ENCODE measurements around the gene CTBP1.

The CTBP1 gene

GRCh38 chr4:1212546-1213335 is 36.2 kb downstream of the CTBP1 start:
- Histone ChIP-seq H3K36me3 (ENCODE audit: control insufficient read depth in 5 of 5, insufficient read depth in 5 of 5, low read length in 5 of 5) (peaks cover 0 to 70% (median 59%) of the 10 kb centered on the region in 5 donors), H3K9me3 (ENCODE audit: control insufficient read depth in 5 of 5, low read length in 5 of 5) (no peaks in the 10 kb centered on the region), H3K4me1 (ENCODE audit: control insufficient read depth in 5 of 5, insufficient read depth in 5 of 5, low read length in 5 of 5) (peaks cover 8 to 74% (median 59%) of the 10 kb centered on the region in 5 donors), H3K4me3 (ENCODE audit: low read depth in 1 of 5, low read length in 5 of 5) (no peak overlapping the region), H3K9ac (ENCODE audit: low read length in 5 of 5) (no peak overlapping the region), H3K27me3 (ENCODE audit: control insufficient read depth in 5 of 5, insufficient read depth in 4 of 5, low read length in 5 of 5) (no peaks in the 10 kb centered on the region), H3K27ac (ENCODE audit: low read depth, low read length) (no peak overlapping the region)

GRCh38 chr4:1211891-1212545 is 36.9 kb downstream of the CTBP1 start:
- H3K4me3 ChIP-seq (ENCODE audit: low read depth in 1 of 5, low read length in 5 of 5), result no peak overlapping the region
- H3K9me3 ChIP-seq (ENCODE audit: control insufficient read depth in 5 of 5, low read length in 5 of 5), result no peaks in the 10 kb centered on the region
- peaks cover 8 to 75% (median 58%) of the 10 kb centered on the region in 5 donors for H3K4me1 ChIP-seq (ENCODE audit: control insufficient read depth in 5 of 5, insufficient read depth in 5 of 5, low read length in 5 of 5)
- no peak overlapping the region for H3K27ac ChIP-seq (ENCODE audit: low read depth, low read length)
- H3K27me3 ChIP-seq (ENCODE audit: control insufficient read depth in 5 of 5, insufficient read depth in 4 of 5, low read length in 5 of 5), result no peaks in the 10 kb centered on the region
- H3K9ac ChIP-seq (ENCODE audit: low read length in 5 of 5), result no peak overlapping the region
- H3K36me3 ChIP-seq (ENCODE audit: control insufficient read depth in 5 of 5, insufficient read depth in 5 of 5, low read length in 5 of 5), result peaks cover 0 to 63% (median 57%) of the 10 kb centered on the region in 5 donors

- Histone ChIP-seq H3K9me3 (ENCODE audit: control insufficient read depth in 5 of 5, low read length in 5 of 5) (no peaks in the 10 kb centered on the region), H3K9ac (ENCODE audit: low read length in 5 of 5) (no peak overlapping the region), H3K4me3 (ENCODE audit: low read depth in 1 of 5, low read length in 5 of 5) (no peak overlapping the region), H3K36me3 (ENCODE audit: control insufficient read depth in 5 of 5, insufficient read depth in 5 of 5, low read length in 5 of 5) (peaks cover 0 to 57% (median 53%) of the 10 kb centered on the region in 5 donors), H3K27me3 (ENCODE audit: control insufficient read depth in 5 of 5, insufficient read depth in 4 of 5, low read length in 5 of 5) (no peaks in the 10 kb centered on the region), H3K27ac (ENCODE audit: low read depth, low read length) (peak overlapping the region; percentile 50), H3K4me1 (ENCODE audit: control insufficient read depth in 5 of 5, insufficient read depth in 5 of 5, low read length in 5 of 5) (peaks cover 8 to 73% (median 53%) of the 10 kb centered on the region in 5 donors)
Observed at GRCh38 chr4:1211371-1211770, 37.6 kb downstream of the CTBP1 start.

- peaks cover 0 to 53% (median 49%) of the 10 kb centered on the region in 5 donors for H3K36me3 ChIP-seq (ENCODE audit: control insufficient read depth in 5 of 5, insufficient read depth in 5 of 5, low read length in 5 of 5)
- peak overlapping the region; percentile 50 for H3K27ac ChIP-seq (ENCODE audit: low read depth, low read length)
- no peaks in the 10 kb centered on the region for H3K27me3 ChIP-seq (ENCODE audit: control insufficient read depth in 5 of 5, insufficient read depth in 4 of 5, low read length in 5 of 5)
- peaks cover 8 to 77% (median 53%) of the 10 kb centered on the region in 5 donors for H3K4me1 ChIP-seq (ENCODE audit: control insufficient read depth in 5 of 5, insufficient read depth in 5 of 5, low read length in 5 of 5)
- no peak overlapping the region for H3K4me3 ChIP-seq (ENCODE audit: low read depth in 1 of 5, low read length in 5 of 5)
- H3K9me3 ChIP-seq (ENCODE audit: control insufficient read depth in 5 of 5, low read length in 5 of 5), result no peaks in the 10 kb centered on the region
- no peak overlapping the region for H3K9ac ChIP-seq (ENCODE audit: low read length in 5 of 5)
Observed at GRCh38 chr4:1210971-1211370, 38.0 kb downstream of the CTBP1 start.

- H3K27me3 ChIP-seq (ENCODE audit: control insufficient read depth in 5 of 5, insufficient read depth in 4 of 5, low read length in 5 of 5), result no peaks in the 10 kb centered on the region
- no peak overlapping the region for H3K4me3 ChIP-seq (ENCODE audit: low read depth in 1 of 5, low read length in 5 of 5)
- peaks cover 8 to 80% (median 57%) of the 10 kb centered on the region in 5 donors for H3K4me1 ChIP-seq (ENCODE audit: control insufficient read depth in 5 of 5, insufficient read depth in 5 of 5, low read length in 5 of 5)
- peaks cover 0 to 46% (median 43%) of the 10 kb centered on the region in 5 donors for H3K36me3 ChIP-seq (ENCODE audit: control insufficient read depth in 5 of 5, insufficient read depth in 5 of 5, low read length in 5 of 5)
- H3K9me3 ChIP-seq (ENCODE audit: control insufficient read depth in 5 of 5, low read length in 5 of 5), result no peaks in the 10 kb centered on the region
- peak overlapping the region; percentile 50 for H3K27ac ChIP-seq (ENCODE audit: low read depth, low read length)
- H3K9ac ChIP-seq (ENCODE audit: low read length in 5 of 5), result no peak overlapping the region
Observed at GRCh38 chr4:1210241-1210841, 38.6 kb downstream of the CTBP1 start.

GRCh38 chr4:1209821-1210220 is 39.1 kb downstream of the CTBP1 start:
- Histone ChIP-seq H3K4me3 (ENCODE audit: low read depth in 1 of 5, low read length in 5 of 5) (no peak overlapping the region), H3K27me3 (ENCODE audit: control insufficient read depth in 5 of 5, insufficient read depth in 4 of 5, low read length in 5 of 5) (no peaks in the 10 kb centered on the region), H3K36me3 (ENCODE audit: control insufficient read depth in 5 of 5, insufficient read depth in 5 of 5, low read length in 5 of 5) (peaks cover 0 to 41% (median 38%) of the 10 kb centered on the region in 5 donors), H3K27ac (ENCODE audit: low read depth, low read length) (peak overlapping the region; percentile 83), H3K9me3 (ENCODE audit: control insufficient read depth in 5 of 5, low read length in 5 of 5) (no peaks in the 10 kb centered on the region), H3K4me1 (ENCODE audit: control insufficient read depth in 5 of 5, insufficient read depth in 5 of 5, low read length in 5 of 5) (peaks cover 8 to 80% (median 57%) of the 10 kb centered on the region in 5 donors), H3K9ac (ENCODE audit: low read length in 5 of 5) (no peak overlapping the region)

GRCh38 chr4:1208970-1209704 is 39.8 kb downstream of the CTBP1 start:
- H3K27me3 ChIP-seq (ENCODE audit: control insufficient read depth in 5 of 5, insufficient read depth in 4 of 5, low read length in 5 of 5), result no peaks in the 10 kb centered on the region
- H3K4me1 ChIP-seq (ENCODE audit: control insufficient read depth in 5 of 5, insufficient read depth in 5 of 5, low read length in 5 of 5), result peaks cover 8 to 78% (median 57%) of the 10 kb centered on the region in 5 donors
- H3K4me3 ChIP-seq (ENCODE audit: low read depth in 1 of 5, low read length in 5 of 5), result peak overlapping the region in 1 of 5 donors; percentile 11
- H3K9ac ChIP-seq (ENCODE audit: low read length in 5 of 5), result no peak overlapping the region
- H3K9me3 ChIP-seq (ENCODE audit: control insufficient read depth in 5 of 5, low read length in 5 of 5), result no peaks in the 10 kb centered on the region
- H3K36me3 ChIP-seq (ENCODE audit: control insufficient read depth in 5 of 5, insufficient read depth in 5 of 5, low read length in 5 of 5), result peaks cover 0 to 34% (median 31%) of the 10 kb centered on the region in 5 donors
- H3K27ac ChIP-seq (ENCODE audit: low read depth, low read length), result peak overlapping the region; percentile 83

GRCh38 chr4:1208266-1208961 is 40.5 kb downstream of the CTBP1 start:
- no peaks in the 10 kb centered on the region for H3K27me3 ChIP-seq (ENCODE audit: control insufficient read depth in 5 of 5, insufficient read depth in 4 of 5, low read length in 5 of 5)
- no peaks in the 10 kb centered on the region for H3K9me3 ChIP-seq (ENCODE audit: control insufficient read depth in 5 of 5, low read length in 5 of 5)
- H3K27ac ChIP-seq (ENCODE audit: low read depth, low read length), result peak overlapping the region; percentile 83
- peaks cover 0 to 27% (median 24%) of the 10 kb centered on the region in 5 donors for H3K36me3 ChIP-seq (ENCODE audit: control insufficient read depth in 5 of 5, insufficient read depth in 5 of 5, low read length in 5 of 5)
- H3K9ac ChIP-seq (ENCODE audit: low read length in 5 of 5), result peak overlapping the region in 1 of 5 donors; percentile 59
- peak overlapping the region in 3 of 5 donors; percentile 11 to 31 (median 14) for H3K4me3 ChIP-seq (ENCODE audit: low read depth in 1 of 5, low read length in 5 of 5)
- peaks cover 8 to 78% (median 57%) of the 10 kb centered on the region in 5 donors for H3K4me1 ChIP-seq (ENCODE audit: control insufficient read depth in 5 of 5, insufficient read depth in 5 of 5, low read length in 5 of 5)

- peaks cover 0 to 2% (median 0%) of the 10 kb centered on the region in 5 donors for H3K27me3 ChIP-seq (ENCODE audit: control insufficient read depth in 5 of 5, insufficient read depth in 4 of 5, low read length in 5 of 5)
- H3K9me3 ChIP-seq (ENCODE audit: control insufficient read depth in 5 of 5, low read length in 5 of 5), result no peaks in the 10 kb centered on the region
- H3K4me1 ChIP-seq (ENCODE audit: control insufficient read depth in 5 of 5, insufficient read depth in 5 of 5, low read length in 5 of 5), result peaks cover 8 to 78% (median 57%) of the 10 kb centered on the region in 5 donors
- peak overlapping the region in 1 of 5 donors; percentile 59 for H3K9ac ChIP-seq (ENCODE audit: low read length in 5 of 5)
- peak overlapping the region in 2 of 5 donors; percentile 14 to 31 for H3K4me3 ChIP-seq (ENCODE audit: low read depth in 1 of 5, low read length in 5 of 5)
- peak overlapping the region; percentile 83 for H3K27ac ChIP-seq (ENCODE audit: low read depth, low read length)
- peaks cover 0 to 20% (median 17%) of the 10 kb centered on the region in 5 donors for H3K36me3 ChIP-seq (ENCODE audit: control insufficient read depth in 5 of 5, insufficient read depth in 5 of 5, low read length in 5 of 5)
Observed at GRCh38 chr4:1207603-1208265, 41.2 kb downstream of the CTBP1 start.

Data from subcutaneous abdominal adipose tissue (tissue), 5 donors.